ENCODE measurements around the gene PNO1. TPM values are rescaled to one million over a fixed set of nuclear protein-coding genes. Genes with fewer than 3 reads are reported as not detected.

PNO1 gene
- polyA plus RNA-seq, 2 of the 4 experiments (the other 2 are of a cell fraction) = 49.0 to 63.2 TPM

GRCh38 chr2:68121873-68122679 is 35.6 kb upstream of the PNO1 start:
- 31% methylated on average over 16 of the region's 16 CpGs for WGBS (ENCODE audit: missing lambda C conversion rate)
- no peaks in the 10 kb centered on the region for H3K4me1 ChIP-seq
- peak overlapping the region; percentile 56 for H3K4me2 ChIP-seq
- DNase-seq (ENCODE audit: low read depth in 1 of 2, low spot score in 1 of 2) (peak; percentile 70 to 89), ATAC-seq (peak; percentile 80 to 85), FAIRE-seq (no peak)
- POLR2A ChIA-PET = interaction anchor here (0.9 kb wide), 1 partner anchor 122 kb away, joined by 4 read pairs; no protein-coding TSS in a partner anchor
- H3K9me3 ChIP-seq = no peaks in the 10 kb centered on the region
- CTCF ChIA-PET = interaction anchor here (0.7 to 8.5 kb wide), 57 partner anchors 9 to 646 kb away, joined by 3 to 108 read pairs (median 4); partner anchors contain the start of gene PNO1
- no peak overlapping the region for H3K27ac ChIP-seq
- H3K4me3 ChIP-seq = no peak overlapping the region
- TF ChIP-seq USF2 (IDR thresholded peaks at IDR 0.05) (no peak), BHLHE40 (IDR thresholded peaks at IDR 0.05; ENCODE audit: low read depth, low read length) (0 out of 2 replicates have a peak, but pooled peaks have one; percentile 32), SMC3 (IDR thresholded peaks at IDR 0.05) (peak; percentile 93), RAD21 (conservative IDR thresholded peaks at IDR 0.05 in 1 of 2, IDR thresholded peaks at IDR 0.05 in 1 of 2) (peak; percentile 93), E2F6 (IDR thresholded peaks at IDR 0.05; ENCODE audit: borderline replicate concordance, low read depth) (no peak), CEBPB (IDR thresholded peaks at IDR 0.05) (peak in 1 of 2 experiments; percentile 15; a peak in 1 of 4 replicates), JUNB (IDR thresholded peaks at IDR 0.05) (no peak), CTCF (IDR thresholded peaks at IDR 0.05) (peak; percentile 98)

GRCh38 chr2:68122680-68122964 is 35.1 kb upstream of the PNO1 start:
- FAIRE-seq (no peak), ATAC-seq (no peak), DNase-seq (ENCODE audit: low read depth in 1 of 2, low spot score in 1 of 2) (no peak)
- POLR2A ChIA-PET = interaction anchor here (0.9 kb wide), 1 partner anchor 122 kb away, joined by 4 read pairs; no protein-coding TSS in a partner anchor
- Histone ChIP-seq H3K4me2 (peak overlapping the region; percentile 56), H3K27ac (no peak overlapping the region), H3K4me3 (no peak overlapping the region), H3K9me3 (no peaks in the 10 kb centered on the region), H3K4me1 (no peaks in the 10 kb centered on the region)
- CTCF ChIA-PET = interaction anchor here (0.7 to 8.5 kb wide), 47 partner anchors 9 to 646 kb away, joined by 3 to 108 read pairs (median 5); partner anchors contain the start of gene PNO1
- WGBS (ENCODE audit: missing lambda C conversion rate) = 25% methylated on average over 8 of the region's 8 CpGs
- no peak for TF ChIP-seq ZSCAN20 (CRISPR knock-in tag; IDR thresholded peaks at IDR 0.05)
- no peak for TF ChIP-seq FOXS1 (CRISPR knock-in tag; IDR thresholded peaks at IDR 0.05)
- no peak for TF ChIP-seq ELK1 (IDR thresholded peaks at IDR 0.05; ENCODE audit: low read depth, low read length)
- TF ChIP-seq PHF8 (IDR thresholded peaks at IDR 0.05; ENCODE audit: borderline replicate concordance, low read depth) = no peak
- TF ChIP-seq TP53 (CRISPR knock-in tag; IDR thresholded peaks at IDR 0.05) = no peak
- no peak for TF ChIP-seq HEYL (CRISPR knock-in tag; IDR thresholded peaks at IDR 0.05)
- no peak for TF ChIP-seq HOXA7 (CRISPR knock-in tag; IDR thresholded peaks at IDR 0.05)
- no peak for TF ChIP-seq RNF2 (IDR thresholded peaks at IDR 0.05; ENCODE audit: borderline replicate concordance, low read depth)
- TF ChIP-seq CBX2 (IDR thresholded peaks at IDR 0.05; ENCODE audit: borderline replicate concordance, low read depth) = no peak
- TF ChIP-seq MYC (IDR thresholded peaks at IDR 0.05; ENCODE audit: borderline replicate concordance, low read length) = no peak
- TF ChIP-seq ZFP36 (IDR thresholded peaks at IDR 0.05; ENCODE audit: borderline replicate concordance, partially characterized antibody) = no peak
- TF ChIP-seq NPAS2 (CRISPR knock-in tag; IDR thresholded peaks at IDR 0.05; ENCODE audit: borderline replicate concordance) = no peak
- TF ChIP-seq PBX3 (IDR thresholded peaks at IDR 0.05) = no peak
- no peak for TF ChIP-seq SREBF2 (IDR thresholded peaks at IDR 0.05)
- no peak for TF ChIP-seq REST (IDR thresholded peaks at IDR 0.05)
- TF ChIP-seq GATA3 (IDR thresholded peaks at IDR 0.05; ENCODE audit: borderline replicate concordance) = no peak
- TF ChIP-seq SMC3 (IDR thresholded peaks at IDR 0.05) = no peak
- TF ChIP-seq ZC3H11A (IDR thresholded peaks at IDR 0.05) = no peak

Data from A549 (cell line).